IMR-90 (cell line): ENCODE data around the gene CREBL2. TPM values are rescaled to one million over a fixed set of nuclear protein-coding genes. Genes with fewer than 3 reads are reported as not detected.

Experiments used
- ATAC-seq: fragments of 200-7000 bp; cut with Tn5 transposase; 2 replicates; pipeline ENCODE4 v1.9.1; 2020; ENCODE audit warnings: low read depth, mild to moderate bottlenecking, moderate library complexity
- BruUV-seq: library from RNA; stranded (reverse); fragments of 400-500 nt; replicated peaks from 2 replicates; lab custom pipeline; 2021; lab: Mats Ljungman, UMichigan
- CTCF ChIA-PET: fragments of 300-600 bp; formaldehyde crosslinking; extraction: SDS; loops from one replicate; lab custom pipeline; 2021; ENCODE audit warnings: antibody characterized with exemption; lab: Yijun Ruan, JAX
- POLR2A ChIA-PET: fragments of 300-600 bp; sonication (Branson Sonifier 250); formaldehyde crosslinking; loops from one replicate; lab custom pipeline; 2022; ENCODE audit warnings: antibody characterized with exemption; ENCODE audit not compliant: unreplicated experiment; lab: Charles Lee
- DNase-seq: peaks from one replicate; pipeline ENCODE4 v3.0.0; 2013
- H2AFZ ChIP-seq: replicated peaks from 2 replicates; pipeline ENCODE3; 2013; ENCODE audit warnings: low read length, mild to moderate bottlenecking; ENCODE audit not compliant: poor library complexity
- H2AK5ac ChIP-seq: 2 replicates; pipeline ENCODE4 v1.6.1; 2013; ENCODE audit warnings: low read depth, low read length, inconsistent platforms
- H2AK9ac ChIP-seq: replicated peaks from 2 replicates; pipeline ENCODE3; 2013; ENCODE audit warnings: mild to moderate bottlenecking, low read depth, low read length, moderate library complexity; ENCODE audit not compliant: poor library complexity
- H2BK120ac ChIP-seq: 2 replicates; pipeline ENCODE4 v1.6.1; 2013; ENCODE audit warnings: low read depth, low read length, inconsistent platforms
- H2BK15ac ChIP-seq: 3 replicates; pipeline ENCODE4 v1.6.1; 2013; ENCODE audit warnings: low read depth, low read length, inconsistent platforms
- H2BK20ac ChIP-seq: 2 replicates; pipeline ENCODE4 v1.6.1; 2013; ENCODE audit warnings: low read depth, mild to moderate bottlenecking, inconsistent platforms, low read length, moderate library complexity
- H2BK5ac ChIP-seq: 2 replicates; pipeline ENCODE4 v1.6.1; 2013; ENCODE audit warnings: mild to moderate bottlenecking, low read depth, low read length, inconsistent platforms; ENCODE audit not compliant: poor library complexity, severe bottlenecking
- H3K14ac ChIP-seq: replicated peaks from 2 replicates; pipeline ENCODE4 v1.6.1; 2013; ENCODE audit warnings: low read depth, low read length, inconsistent platforms
- H3K18ac ChIP-seq: 2 replicates; pipeline ENCODE4 v1.6.1; 2013; ENCODE audit warnings: low read depth, low read length, control low read depth
- H3K23ac ChIP-seq: 2 replicates; pipeline ENCODE4 v1.6.1; 2013; ENCODE audit warnings: low read depth, low read length, inconsistent platforms
- H3K27ac ChIP-seq: 2 replicates; pipeline ENCODE4 v1.5.1; 2013; ENCODE audit warnings: mild to moderate bottlenecking, control low read depth, low read length; ENCODE audit not compliant: insufficient read depth
- H3K27me3 ChIP-seq: 2 replicates; pipeline ENCODE4 v1.6.1; 2013; ENCODE audit warnings: low read length; ENCODE audit not compliant: control insufficient read depth, insufficient read depth
- H3K36me3 ChIP-seq: 2 replicates; pipeline ENCODE4 v1.6.1; 2013; ENCODE audit warnings: low read length, mixed read lengths; ENCODE audit not compliant: control insufficient read depth, insufficient read depth
- H3K4ac ChIP-seq: 2 replicates; pipeline ENCODE4 v1.6.1; 2013; ENCODE audit warnings: low read depth, low read length, inconsistent platforms
- H3K4me1 ChIP-seq: 2 replicates; pipeline ENCODE4 v1.6.1; 2013; ENCODE audit warnings: low read length, mixed read lengths; ENCODE audit not compliant: control insufficient read depth, insufficient read depth
- H3K4me2 ChIP-seq: 2 replicates; pipeline ENCODE4 v1.6.1; 2013; ENCODE audit warnings: low read depth, mild to moderate bottlenecking, control low read depth, low read length, moderate library complexity
- H3K4me3 ChIP-seq: 2 replicates; pipeline ENCODE4 v1.5.1; 2013; ENCODE audit warnings: low read depth, mild to moderate bottlenecking, control low read depth, low read length, moderate library complexity; ENCODE audit not compliant: insufficient read depth
- H3K56ac ChIP-seq: 2 replicates; pipeline ENCODE4 v1.6.1; 2013; ENCODE audit warnings: low read length, inconsistent platforms; ENCODE audit not compliant: insufficient read depth; ENCODE audit errors: extremely low read depth
- H3K79me1 ChIP-seq, 2 experiments: 2 replicates each; pipeline ENCODE4 v1.6.1; 2013; ENCODE audit warnings: low read length in 2 of 2, inconsistent platforms in 1 of 2, low read depth in 1 of 2
- H3K9ac ChIP-seq: 2 replicates; pipeline ENCODE4 v1.6.1; 2013; ENCODE audit warnings: low read depth, low read length, control low read depth
- H3K9me1 ChIP-seq: 2 replicates; pipeline ENCODE4 v1.6.1; 2013; ENCODE audit warnings: low read length, inconsistent platforms; ENCODE audit not compliant: insufficient read depth
- H3K9me3 ChIP-seq: 2 replicates; pipeline ENCODE4 v1.6.1; 2013; ENCODE audit warnings: low read length; ENCODE audit not compliant: control insufficient read depth, insufficient read depth
- H4K20me1 ChIP-seq: 2 replicates; pipeline ENCODE4 v1.6.1; 2013; ENCODE audit warnings: low read length, inconsistent platforms; ENCODE audit not compliant: insufficient read depth
- H4K5ac ChIP-seq: 2 replicates; pipeline ENCODE4 v1.6.1; 2013; ENCODE audit warnings: mild to moderate bottlenecking, low read depth, low read length, control low read depth
- H4K8ac ChIP-seq, 2 experiments: 2 replicates each; pipeline ENCODE4 v1.6.1; 2013; ENCODE audit warnings: low read depth in 2 of 2, low read length in 2 of 2, control low read depth in 1 of 2, inconsistent platforms in 1 of 2
- H4K91ac ChIP-seq: 2 replicates; pipeline ENCODE4 v1.6.1; 2013; ENCODE audit warnings: low read depth, low read length, inconsistent platforms; ENCODE audit not compliant: insufficient read depth
- BHLHE40 ChIP-seq: fragments of 150-350 bp; IDR thresholded peaks from 2 replicates; pipeline ENCODE4 v1.6.1; 2016; ENCODE audit warnings: mild to moderate bottlenecking, low read depth, low read length
- CEBPB ChIP-seq: IDR thresholded peaks from 2 replicates; pipeline ENCODE4 v1.6.1; 2012; ENCODE audit warnings: low read depth, low read length, improper control_type of control experiment
- CHD1 ChIP-seq: IDR thresholded peaks from 2 replicates; pipeline ENCODE4 v1.6.1; 2012; ENCODE audit warnings: low read depth, low read length, improper control_type of control experiment
- CTCF ChIP-seq: conservative IDR thresholded peaks from 2 replicates; pipeline ENCODE4 v1.5.1; 2012; ENCODE audit warnings: mild to moderate bottlenecking, low read depth, low read length, improper control_type of control experiment
- FOS ChIP-seq: fragments of 150-350 bp; IDR thresholded peaks from 2 replicates; pipeline ENCODE4 v1.6.1; 2016; ENCODE audit warnings: low read depth, low read length
- MAFK ChIP-seq: IDR thresholded peaks from 2 replicates; pipeline ENCODE4 v1.6.1; 2012; ENCODE audit warnings: low read depth, low read length, improper control_type of control experiment
- MAZ ChIP-seq: IDR thresholded peaks from 2 replicates; pipeline ENCODE4 v1.6.1; 2012; ENCODE audit warnings: low read depth, mild to moderate bottlenecking, low read length, improper control_type of control experiment, moderate library complexity, borderline replicate concordance
- MXI1 ChIP-seq: IDR thresholded peaks from 2 replicates; pipeline ENCODE4 v1.6.1; 2012; ENCODE audit warnings: low read depth, mild to moderate bottlenecking, low read length, moderate library complexity, borderline replicate concordance
- NFE2L2 ChIP-seq: fragments of 150-350 bp; IDR thresholded peaks from 2 replicates; pipeline ENCODE4 v1.6.1; 2016; ENCODE audit warnings: low read depth, mild to moderate bottlenecking, low read length
- POLR2A ChIP-seq: IDR thresholded peaks from 2 replicates; pipeline ENCODE4 v1.6.1; 2012; ENCODE audit warnings: mild to moderate bottlenecking, low read depth, low read length
- RAD21 ChIP-seq: IDR thresholded peaks from 2 replicates; pipeline ENCODE4 v1.6.1; 2012; ENCODE audit warnings: low read length, improper control_type of control experiment
- RCOR1 ChIP-seq: IDR thresholded peaks from 2 replicates; pipeline ENCODE4 v1.6.1; 2012; ENCODE audit warnings: mild to moderate bottlenecking, low read length, improper control_type of control experiment; ENCODE audit not compliant: insufficient replicate concordance
- RFX5 ChIP-seq: IDR thresholded peaks from 2 replicates; pipeline ENCODE4 v1.8.0; 2012; ENCODE audit warnings: low read depth, mild to moderate bottlenecking, low read length, moderate library complexity
- SMC3 ChIP-seq: fragments of 150-350 bp; IDR thresholded peaks from 2 replicates; pipeline ENCODE4 v1.6.1; 2016; ENCODE audit warnings: low read depth, mild to moderate bottlenecking, antibody characterized with exemption, low read length, moderate library complexity
- dilution Hi-C: fragments of 300-500 bp; cut with HindIII; formaldehyde crosslinking; loops from one replicate; pipeline ENCODE4 v1.14.3; 2018; ENCODE audit warnings: low sequenced_read_pairs; ENCODE audit not compliant: unreplicated experiment
- in situ Hi-C: fragments of 300-500 bp; cut with MboI; formaldehyde crosslinking; loops from 3 replicates; pipeline ENCODE4 v1.14.3; 2019; ENCODE audit warnings: low sequenced_read_pairs, inconsistent platforms, mixed read lengths
- intact Hi-C: fragments of 100-400 bp; cut with micrococcal nuclease; formaldehyde crosslinking; loops from 2 replicates; pipeline ENCODE4 v1.10.0; 2022
- polyA plus RNA-seq, 3 experiments: library from polyadenylated mRNA; depleted of rRNA; stranded (reverse); fragments of >200 nt; gene quantifications; 2 replicates each; pipeline ENCODE4 v1.2.3, GENCODE V29; 2012; ENCODE audit warnings: low replicate concordance in 1 of 3
- total RNA-seq: library from RNA; depleted of rRNA; stranded (reverse); fragments of >200 nt; gene quantifications from 2 replicates; pipeline ENCODE4 v1.2.3, GENCODE V29; 2012
- TF ChIP-seq, protein P1 (sequence below): fragments of 150-350 bp; IDR thresholded peaks from 2 replicates; pipeline ENCODE4 v1.6.1; 2017; ENCODE audit warnings: mild to moderate bottlenecking, antibody characterized with exemption, low read length, low read depth
- TF ChIP-seq, protein P2 (sequence below): fragments of 150-350 bp; IDR thresholded peaks from 2 replicates; pipeline ENCODE4 v1.6.1; 2016; ENCODE audit warnings: low read depth, mild to moderate bottlenecking, low read length, moderate library complexity, borderline replicate concordance

The CREBL2 gene
- total and polyA plus RNA-seq, 2 of the 4 experiments (the other 2 are of a cell fraction), result 11.5 to 19.0 TPM

DNA sequence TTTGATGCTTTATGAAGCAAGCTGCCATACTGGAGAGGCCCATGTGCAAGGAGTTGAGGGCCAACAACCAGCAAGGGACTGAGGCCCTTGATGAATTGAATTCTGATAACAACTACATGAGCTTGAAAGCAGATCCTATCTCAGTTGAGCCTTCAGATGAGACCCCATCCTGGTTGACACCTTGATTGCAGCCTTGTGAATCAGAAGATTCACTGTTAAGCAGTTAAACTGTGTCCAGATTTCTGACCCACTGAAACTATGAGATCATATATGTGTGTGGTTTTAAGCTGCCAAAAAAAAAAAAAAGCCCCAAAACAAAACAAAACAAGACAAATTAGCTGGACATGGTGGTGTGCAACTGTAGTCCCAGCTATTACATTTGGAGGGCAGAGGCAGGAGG lies 42.2 kb downstream of the CREBL2 start:
- no peaks in the 10 kb centered on the region for H3K36me3 ChIP-seq
- no peaks in the 10 kb centered on the region for H3K27me3 ChIP-seq
- ChIA-PET CTCF (interaction anchor here (0.6 kb wide), 2 partner anchors 18 to 930 kb away, joined by 5 to 9 read pairs; no protein-coding TSS in a partner anchor), POLR2A (no interaction called here)
- no peak overlapping the region for H3K14ac ChIP-seq
- H3K4ac ChIP-seq, result no peak overlapping the region
- H3K4me1 ChIP-seq, result 0 out of 2 replicates have a peak, but pooled peaks cover 3% of the 10 kb centered on the region
- H4K8ac ChIP-seq, result no peak overlapping the region
- no peak overlapping the region for H2BK20ac ChIP-seq
- no peak overlapping the region for H3K4me2 ChIP-seq
- no peak overlapping the region for H2AK5ac ChIP-seq
- no peak overlapping the region for H4K5ac ChIP-seq
- no peak overlapping the region for H3K9ac ChIP-seq
- in situ Hi-C loops, result no loop called here
- no peak for DNase-seq
- peaks cover 5% of the 10 kb centered on the region for H3K9me3 ChIP-seq
- H4K20me1 ChIP-seq, result no peaks in the 10 kb centered on the region
- no peak overlapping the region for H3K56ac ChIP-seq
- no peak overlapping the region for H3K27ac ChIP-seq
- no peak overlapping the region for H2BK15ac ChIP-seq
- ATAC-seq, result no peak
- H4K91ac ChIP-seq, result no peak overlapping the region
- H3K18ac ChIP-seq, result no peak overlapping the region
- BruUV-seq, result no TSS peak
- intact Hi-C loops, result no loop called here
- H2BK120ac ChIP-seq, result no peak overlapping the region
- no peak overlapping the region for H2BK5ac ChIP-seq
- dilution Hi-C loops, result no loop called here
- TF ChIP-seq MAZ, result no peak
- no peak for TF ChIP-seq RCOR1
- no peak for TF ChIP-seq CEBPB
- TF ChIP-seq FOS, result no peak
- TF ChIP-seq, protein P1, sequence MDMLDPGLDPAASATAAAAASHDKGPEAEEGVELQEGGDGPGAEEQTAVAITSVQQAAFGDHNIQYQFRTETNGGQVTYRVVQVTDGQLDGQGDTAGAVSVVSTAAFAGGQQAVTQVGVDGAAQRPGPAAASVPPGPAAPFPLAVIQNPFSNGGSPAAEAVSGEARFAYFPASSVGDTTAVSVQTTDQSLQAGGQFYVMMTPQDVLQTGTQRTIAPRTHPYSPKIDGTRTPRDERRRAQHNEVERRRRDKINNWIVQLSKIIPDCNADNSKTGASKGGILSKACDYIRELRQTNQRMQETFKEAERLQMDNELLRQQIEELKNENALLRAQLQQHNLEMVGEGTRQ, result no peak
- TF ChIP-seq MXI1, result no peak
- no peak for TF ChIP-seq RFX5
- TF ChIP-seq BHLHE40, result no peak
- no peak for TF ChIP-seq NFE2L2
- TF ChIP-seq RAD21, result no peak
- TF ChIP-seq CTCF, result no peak
- TF ChIP-seq MAFK, result no peak
- TF ChIP-seq POLR2A, result no peak
- TF ChIP-seq, protein P2, sequence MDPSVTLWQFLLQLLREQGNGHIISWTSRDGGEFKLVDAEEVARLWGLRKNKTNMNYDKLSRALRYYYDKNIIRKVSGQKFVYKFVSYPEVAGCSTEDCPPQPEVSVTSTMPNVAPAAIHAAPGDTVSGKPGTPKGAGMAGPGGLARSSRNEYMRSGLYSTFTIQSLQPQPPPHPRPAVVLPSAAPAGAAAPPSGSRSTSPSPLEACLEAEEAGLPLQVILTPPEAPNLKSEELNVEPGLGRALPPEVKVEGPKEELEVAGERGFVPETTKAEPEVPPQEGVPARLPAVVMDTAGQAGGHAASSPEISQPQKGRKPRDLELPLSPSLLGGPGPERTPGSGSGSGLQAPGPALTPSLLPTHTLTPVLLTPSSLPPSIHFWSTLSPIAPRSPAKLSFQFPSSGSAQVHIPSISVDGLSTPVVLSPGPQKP, result no peak
- no peak for TF ChIP-seq CHD1
- TF ChIP-seq SMC3, result no peak
- no peak overlapping the region for H3K23ac ChIP-seq
- H3K4me3 ChIP-seq, result no peak overlapping the region
- H2AK9ac ChIP-seq, result no peak overlapping the region
- H3K79me1 ChIP-seq, result no peaks in the 10 kb centered on the region
- no peak overlapping the region for H2AFZ ChIP-seq
- H3K9me1 ChIP-seq, result no peaks in the 10 kb centered on the region
